Tibial nerve (tissue), 4 donors: ENCODE measurements around the gene TRNAU1AP.

ENCODE experiments used
- EP300 ChIP-seq, 2 donors: sonication (generic); formaldehyde crosslinking; IDR thresholded peaks; one replicate each; pipeline ENCODE4 v1.6.1; 2017; ENCODE audit warnings: antibody characterized with exemption in 2 of 2, mild to moderate bottlenecking in 1 of 2
- TF ChIP-seq, protein P1 (sequence below), 5 experiments: fragments of 200-600 bp in 3 of 5; fragments of 450-650 bp in 2 of 5; sonication (generic) in 3 of 5; IDR thresholded peaks; one replicate each; pipeline ENCODE4 v1.5.1; 2016 to 2019; ENCODE audit warnings: antibody characterized with exemption in 5 of 5, mild to moderate bottlenecking in 3 of 5, moderate library complexity in 2 of 5

DNA sequence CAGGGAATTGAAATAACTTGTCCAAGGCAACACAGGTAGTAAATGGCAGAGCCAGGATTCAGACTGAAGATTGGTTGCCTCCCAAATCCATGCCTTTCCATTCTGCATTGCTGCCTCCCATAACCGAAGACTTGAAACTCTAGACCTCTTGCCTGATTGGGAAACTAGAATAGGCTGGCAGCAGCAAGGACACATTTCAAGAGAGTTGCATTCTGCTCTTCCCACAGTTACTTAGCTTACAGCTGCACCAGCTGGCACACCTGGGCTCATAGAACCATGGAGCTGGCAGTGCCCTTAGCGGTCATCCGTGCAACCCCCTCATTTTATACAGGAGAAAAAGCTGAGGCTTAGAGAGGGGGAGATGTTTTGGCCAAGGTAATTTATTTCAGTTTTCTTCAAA lies 8.0 kb downstream of the TRNAU1AP start:
- TF ChIP-seq, protein P1, sequence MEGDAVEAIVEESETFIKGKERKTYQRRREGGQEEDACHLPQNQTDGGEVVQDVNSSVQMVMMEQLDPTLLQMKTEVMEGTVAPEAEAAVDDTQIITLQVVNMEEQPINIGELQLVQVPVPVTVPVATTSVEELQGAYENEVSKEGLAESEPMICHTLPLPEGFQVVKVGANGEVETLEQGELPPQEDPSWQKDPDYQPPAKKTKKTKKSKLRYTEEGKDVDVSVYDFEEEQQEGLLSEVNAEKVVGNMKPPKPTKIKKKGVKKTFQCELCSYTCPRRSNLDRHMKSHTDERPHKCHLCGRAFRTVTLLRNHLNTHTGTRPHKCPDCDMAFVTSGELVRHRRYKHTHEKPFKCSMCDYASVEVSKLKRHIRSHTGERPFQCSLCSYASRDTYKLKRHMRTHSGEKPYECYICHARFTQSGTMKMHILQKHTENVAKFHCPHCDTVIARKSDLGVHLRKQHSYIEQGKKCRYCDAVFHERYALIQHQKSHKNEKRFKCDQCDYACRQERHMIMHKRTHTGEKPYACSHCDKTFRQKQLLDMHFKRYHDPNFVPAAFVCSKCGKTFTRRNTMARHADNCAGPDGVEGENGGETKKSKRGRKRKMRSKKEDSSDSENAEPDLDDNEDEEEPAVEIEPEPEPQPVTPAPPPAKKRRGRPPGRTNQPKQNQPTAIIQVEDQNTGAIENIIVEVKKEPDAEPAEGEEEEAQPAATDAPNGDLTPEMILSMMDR (IDR thresholded peaks at IDR 0.05), result no peak
- no peak for TF ChIP-seq EP300 (IDR thresholded peaks at IDR 0.05)
